Activated naive CD4-positive, alpha-beta T cell treated with anti-CD3 and anti-CD28 coated beads for 36 hours (primary cell): ENCODE results near the gene ANKRD27. TPM values are rescaled to one million over a fixed set of nuclear protein-coding genes. Genes with fewer than 3 reads are reported as not detected.

ENCODE experiments used
- CTCF ChIA-PET: fragments of 350-600 bp; sonication (Branson Sonifier 250); formaldehyde crosslinking; loops from one replicate; lab custom pipeline; 2021; ENCODE audit warnings: antibody characterized with exemption; lab: Charles Lee
- DNase-seq: peaks from one replicate; pipeline ENCODE4 v3.0.0-alpha.2; 2020
- H3K27ac Mint-ChIP-seq: one replicate; pipeline ENCODE4 v1.8.0; 2021; ENCODE audit warnings: mild to moderate bottlenecking, mixed read lengths
- H3K27me3 Mint-ChIP-seq: one replicate; pipeline ENCODE4 v1.8.0; 2021; ENCODE audit warnings: low read depth, mixed read lengths
- H3K36me3 Mint-ChIP-seq: one replicate; pipeline ENCODE4 v1.8.0; 2021; ENCODE audit warnings: low read depth, mixed read lengths
- H3K4me1 Mint-ChIP-seq: one replicate; pipeline ENCODE4 v1.8.0; 2021; ENCODE audit warnings: low read depth, mixed read lengths
- H3K4me3 Mint-ChIP-seq: one replicate; pipeline ENCODE4 v1.8.0; 2021; ENCODE audit warnings: mild to moderate bottlenecking, moderate library complexity, mixed read lengths
- H3K9me3 Mint-ChIP-seq: one replicate; pipeline ENCODE4 v1.8.0; 2021; ENCODE audit warnings: mixed read lengths
- intact Hi-C: fragments of 100-400 bp; cut with micrococcal nuclease; formaldehyde crosslinking; loops from one replicate; pipeline ENCODE4 v1.15.1; 2023
- total RNA-seq, 2 experiments: library from RNA; stranded (reverse); gene quantifications; one replicate each; pipeline ENCODE4 v1.2.3, GENCODE V29; 2021

Gene ANKRD27
- total RNA-seq, 2 experiments from 2014 or later, result 28.8 to 29.7 TPM

DNA sequence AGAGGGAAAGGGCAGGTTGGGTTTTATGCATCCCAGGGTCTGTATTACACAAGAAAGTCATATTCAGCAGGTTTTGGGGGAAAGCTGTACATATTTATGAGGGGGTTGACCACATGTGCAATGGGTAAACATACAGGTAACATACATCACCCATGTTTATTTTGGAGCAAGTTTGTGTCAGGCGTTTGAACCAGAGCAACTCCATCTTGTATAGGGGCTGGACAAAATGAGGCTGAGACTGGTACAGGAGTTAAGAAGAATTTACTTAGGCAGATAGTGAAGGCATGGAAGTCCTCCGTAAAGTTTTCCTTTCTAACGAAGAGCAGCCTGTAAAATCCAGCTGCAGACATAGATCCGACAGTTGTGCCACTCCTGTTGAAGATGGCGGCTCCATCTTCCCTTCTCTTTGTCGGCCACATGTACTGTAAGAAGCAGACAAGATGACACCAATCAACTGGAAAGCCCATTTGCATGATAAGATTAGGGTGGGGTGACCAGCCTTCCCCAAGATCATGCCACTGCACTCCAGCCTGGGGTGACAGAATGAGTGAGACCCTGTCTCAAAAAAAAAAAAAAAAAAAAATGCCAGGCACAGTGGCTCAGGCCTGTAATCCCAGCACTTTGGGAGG is 12.0 kb upstream of the ANKRD27 start:
- H3K9me3 Mint-ChIP-seq, result no peaks in the 10 kb centered on the region
- no peaks in the 10 kb centered on the region for H3K36me3 Mint-ChIP-seq
- CTCF ChIA-PET, result no interaction called here
- H3K4me3 Mint-ChIP-seq, result no peak overlapping the region
- H3K27ac Mint-ChIP-seq, result no peak overlapping the region
- H3K4me1 Mint-ChIP-seq, result peaks cover 18% of the 10 kb centered on the region
- DNase-seq, result no peak
- intact Hi-C loops, result no loop called here
- H3K27me3 Mint-ChIP-seq, result no peaks in the 10 kb centered on the region

GRCh38 chr19:32682317-32682716 is 7.3 kb upstream of the ANKRD27 start:
- CTCF ChIA-PET, result no interaction called here
- H3K36me3 Mint-ChIP-seq, result no peaks in the 10 kb centered on the region
- peaks cover 8% of the 10 kb centered on the region for H3K27me3 Mint-ChIP-seq
- intact Hi-C loops, result no loop called here
- no peak overlapping the region for H3K4me3 Mint-ChIP-seq
- H3K9me3 Mint-ChIP-seq, result no peaks in the 10 kb centered on the region
- no peak for DNase-seq
- H3K4me1 Mint-ChIP-seq, result no peaks in the 10 kb centered on the region
- no peak overlapping the region for H3K27ac Mint-ChIP-seq

GRCh38 chr19:32680986-32681385 is 6.0 kb upstream of the ANKRD27 start:
- Mint-ChIP-seq H3K4me3 (no peak overlapping the region), H3K27me3 (peaks cover 14% of the 10 kb centered on the region), H3K27ac (no peak overlapping the region), H3K9me3 (no peaks in the 10 kb centered on the region), H3K4me1 (peaks cover 5% of the 10 kb centered on the region), H3K36me3 (no peaks in the 10 kb centered on the region)
- intact Hi-C loops, result no loop called here
- CTCF ChIA-PET, result no interaction called here
- DNase-seq, result no peak

- peaks cover 16% of the 10 kb centered on the region for H3K4me1 Mint-ChIP-seq
- H3K27me3 Mint-ChIP-seq, result peaks cover 14% of the 10 kb centered on the region
- intact Hi-C loops, result loop anchor here (5.0 kb wide), 3 partner anchors 80 to 500 kb away; partner anchors contain the start of gene DPY19L3
- no peaks in the 10 kb centered on the region for H3K36me3 Mint-ChIP-seq
- H3K9me3 Mint-ChIP-seq, result no peaks in the 10 kb centered on the region
- no peak for DNase-seq
- H3K4me3 Mint-ChIP-seq, result peak overlapping the region; percentile 19
- CTCF ChIA-PET, result interaction anchor here (0.6 kb wide), 1 partner anchor 626 kb away, joined by 3 read pairs; no protein-coding TSS in a partner anchor
- H3K27ac Mint-ChIP-seq, result no peak overlapping the region
Measured at GRCh38 chr19:32677657-32678056, 2.7 kb upstream of the ANKRD27 start.

- Mint-ChIP-seq H3K27ac (no peak overlapping the region), H3K9me3 (no peaks in the 10 kb centered on the region), H3K4me3 (peak overlapping the region; percentile 19), H3K4me1 (peaks cover 20% of the 10 kb centered on the region), H3K36me3 (no peaks in the 10 kb centered on the region), H3K27me3 (peaks cover 14% of the 10 kb centered on the region)
- CTCF ChIA-PET, result interaction anchor here (0.6 to 1.2 kb wide), 2 partner anchors 15 to 627 kb away, joined by 3 to 4 read pairs; partner anchors contain the start of gene NUDT19
- no peak for DNase-seq
- intact Hi-C loops, result loop anchor here (5.0 kb wide), 3 partner anchors 80 to 500 kb away; partner anchors contain the start of gene DPY19L3
Measured at GRCh38 chr19:32676895-32677359, 1.9 kb upstream of the ANKRD27 start.

- no peaks in the 10 kb centered on the region for H3K9me3 Mint-ChIP-seq
- peaks cover 14% of the 10 kb centered on the region for H3K27me3 Mint-ChIP-seq
- intact Hi-C loops, result loop anchor here (5.0 kb wide), 3 partner anchors 79 to 501 kb away; partner anchors contain the start of gene DPY19L3
- CTCF ChIA-PET, result interaction anchor here (0.6 to 1.2 kb wide), 2 partner anchors 15 to 32 kb away, joined by 3 to 4 read pairs; partner anchors contain the start of gene NUDT19
- peaks cover 20% of the 10 kb centered on the region for H3K4me1 Mint-ChIP-seq
- peak overlapping the region; percentile 80 for H3K4me3 Mint-ChIP-seq
- H3K27ac Mint-ChIP-seq, result no peak overlapping the region
- H3K36me3 Mint-ChIP-seq, result no peaks in the 10 kb centered on the region
- DNase-seq, result no peak
Measured at GRCh38 chr19:32676186-32676894, 1.4 kb upstream of the ANKRD27 start.

DNA sequence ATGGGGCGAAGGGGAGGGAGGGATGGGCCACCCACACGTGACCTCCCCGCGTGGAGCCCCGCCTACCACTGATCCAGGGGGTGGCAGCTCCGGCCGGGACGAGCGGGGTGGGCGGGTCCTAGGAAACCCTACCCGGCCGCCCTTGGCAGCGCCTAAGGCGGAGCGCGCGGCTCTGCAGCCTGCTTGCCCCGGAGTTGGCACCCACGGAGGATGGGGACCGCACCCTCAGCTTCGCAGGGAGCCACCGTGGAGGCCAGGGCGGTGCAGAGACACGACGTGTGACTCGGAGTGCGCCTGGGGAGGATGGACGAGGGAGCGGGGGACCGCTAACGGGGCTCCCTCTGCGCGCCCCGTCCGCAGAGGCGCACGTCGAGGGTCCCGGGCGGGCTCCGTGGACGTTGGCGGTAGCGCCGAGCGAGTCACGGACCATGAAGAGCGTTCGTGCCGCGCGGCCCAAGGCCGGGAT is 773 bp upstream of the ANKRD27 start, which contains the start of gene RGS9BP:
Gene RGS9BP (plus strand): TSS at position 129 of the 466 bp plus-strand sequence. CDS start 416 bp downstream, outside the sequence.
- H3K4me1 Mint-ChIP-seq, result peaks cover 20% of the 10 kb centered on the region
- intact Hi-C loops, result loop anchor here (1.0 to 5.0 kb wide), 8 partner anchors 16 to 502 kb away; partner anchors contain the start of genes CEP89, DPY19L3, NUDT19 and PDCD5
- peak within 1 kb of the TSS; percentile 39 for H3K27ac Mint-ChIP-seq
- peaks cover 14% of the 10 kb centered on the region for H3K27me3 Mint-ChIP-seq
- no peaks in the 10 kb centered on the region for H3K9me3 Mint-ChIP-seq
- H3K36me3 Mint-ChIP-seq, result no peaks in the 10 kb centered on the region
- peak within 1 kb of the TSS; percentile 80 for H3K4me3 Mint-ChIP-seq
- peak; percentile 55 for DNase-seq
- CTCF ChIA-PET, result interaction anchor here (1.2 kb wide), 1 partner anchor 16 kb away, joined by 4 read pairs; the partner anchor contains the start of gene NUDT19

- H3K36me3 Mint-ChIP-seq, result no peaks in the 10 kb centered on the region
- CTCF ChIA-PET, result interaction anchor here (1.1 kb wide), 1 partner anchor 315 kb away, joined by 3 read pairs; no protein-coding TSS in a partner anchor
- H3K27ac Mint-ChIP-seq, result peak overlapping the region; percentile 46
- intact Hi-C loops, result no loop called here
- H3K9me3 Mint-ChIP-seq, result no peaks in the 10 kb centered on the region
- peak; percentile 18 for DNase-seq
- H3K27me3 Mint-ChIP-seq, result peaks cover 14% of the 10 kb centered on the region
- H3K4me1 Mint-ChIP-seq, result peaks cover 29% of the 10 kb centered on the region
- H3K4me3 Mint-ChIP-seq, result peak overlapping the region; percentile 89
Measured at GRCh38 chr19:32674153-32674930, 638 bp downstream of the ANKRD27 start.

- DNase-seq, result no peak
- intact Hi-C loops, result no loop called here
- H3K9me3 Mint-ChIP-seq, result no peaks in the 10 kb centered on the region
- H3K27me3 Mint-ChIP-seq, result peaks cover 14% of the 10 kb centered on the region
- no peak overlapping the region for H3K27ac Mint-ChIP-seq
- CTCF ChIA-PET, result interaction anchor here (1.1 kb wide), 1 partner anchor 314 kb away, joined by 3 read pairs; no protein-coding TSS in a partner anchor
- no peaks in the 10 kb centered on the region for H3K36me3 Mint-ChIP-seq
- no peak overlapping the region for H3K4me3 Mint-ChIP-seq
- peaks cover 29% of the 10 kb centered on the region for H3K4me1 Mint-ChIP-seq
Measured at GRCh38 chr19:32673573-32673972, 1.4 kb downstream of the ANKRD27 start.

- no peak for DNase-seq
- Mint-ChIP-seq H3K9me3 (no peaks in the 10 kb centered on the region), H3K4me1 (peaks cover 29% of the 10 kb centered on the region), H3K27ac (no peak overlapping the region), H3K27me3 (peaks cover 10% of the 10 kb centered on the region), H3K36me3 (no peaks in the 10 kb centered on the region), H3K4me3 (no peak overlapping the region)
- CTCF ChIA-PET, result no interaction called here
- intact Hi-C loops, result no loop called here
Measured at GRCh38 chr19:32672841-32673240, 2.1 kb downstream of the ANKRD27 start.

GRCh38 chr19:32671883-32672593 is 2.9 kb downstream of the ANKRD27 start:
- CTCF ChIA-PET, result no interaction called here
- peaks cover 2% of the 10 kb centered on the region for H3K27me3 Mint-ChIP-seq
- H3K36me3 Mint-ChIP-seq, result no peaks in the 10 kb centered on the region
- H3K27ac Mint-ChIP-seq, result no peak overlapping the region
- intact Hi-C loops, result no loop called here
- H3K4me1 Mint-ChIP-seq, result peaks cover 26% of the 10 kb centered on the region
- no peaks in the 10 kb centered on the region for H3K9me3 Mint-ChIP-seq
- DNase-seq, result no peak
- no peak overlapping the region for H3K4me3 Mint-ChIP-seq
